Measurements from ENCODE around the gene MRTFB. TPM values are rescaled to one million over a fixed set of nuclear protein-coding genes. Genes with fewer than 3 reads are reported as not detected.

MRTFB gene
- total and polyA plus RNA-seq, 5 donors = 12.9 to 61.8 (median 44.8) TPM

- intact Hi-C loops (cut with DNase I) = loop anchor here in 1 of 4 donors (10.0 kb wide), 1 partner anchor 106 kb away; no protein-coding TSS in a partner anchor
- no peak overlapping the region for H3K4me3 ChIP-seq (ENCODE audit: low read length)
- no peaks in the 10 kb centered on the region for H3K9me3 ChIP-seq (ENCODE audit: control insufficient read depth, low read length)
- H3K4me1 ChIP-seq (ENCODE audit: control insufficient read depth, insufficient read depth, low read length) = peaks cover 6% of the 10 kb centered on the region
- no peak overlapping the region for H3K27ac ChIP-seq (ENCODE audit: low read length)
- peak in 1 of 3 donors; percentile 38 for DNase-seq
- 61% methylated on average over 26 of the region's 26 CpGs for WGBS
- no peak for ATAC-seq
- no peaks in the 10 kb centered on the region for H3K27me3 ChIP-seq (ENCODE audit: control insufficient read depth, insufficient read depth)
Measured at GRCh38 chr16:14309001-14309886, 238.1 kb downstream of the MRTFB start.

DNA sequence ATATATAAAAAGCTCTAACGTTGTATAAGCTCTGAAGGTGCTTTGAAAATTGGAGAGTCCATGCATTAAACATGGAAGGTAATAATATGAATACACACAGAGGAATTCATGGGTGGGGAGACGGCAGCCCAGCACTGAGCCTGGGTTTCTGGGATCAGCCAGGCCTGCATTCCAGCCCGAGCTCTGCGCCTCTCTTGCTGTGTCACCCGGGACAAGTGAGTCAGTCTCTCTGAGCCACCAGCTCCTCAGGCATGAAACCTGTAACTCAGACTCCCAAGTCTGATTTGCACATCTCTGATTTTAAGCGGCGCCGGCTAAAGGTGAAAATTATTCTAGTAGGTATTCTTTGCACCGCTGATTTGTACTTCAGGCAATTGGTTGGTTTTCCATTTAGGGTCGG lies 238.8 kb downstream of the MRTFB start:
- Histone ChIP-seq H3K4me1 (ENCODE audit: control insufficient read depth, insufficient read depth, low read length) (peaks cover 7% of the 10 kb centered on the region), H3K27me3 (ENCODE audit: control insufficient read depth, insufficient read depth) (no peaks in the 10 kb centered on the region), H3K27ac (ENCODE audit: low read length) (no peak overlapping the region), H3K9me3 (ENCODE audit: control insufficient read depth, low read length) (no peaks in the 10 kb centered on the region), H3K4me3 (ENCODE audit: low read length) (no peak overlapping the region)
- 87% methylated on average over 10 of the region's 10 CpGs for WGBS
- ATAC-seq (no peak), DNase-seq (peak in 1 of 3 donors; percentile 30)
- intact Hi-C loops (cut with DNase I) = loop anchor here in 1 of 4 donors (10.0 kb wide), 1 partner anchor 105 kb away; no protein-coding TSS in a partner anchor

- no peaks in the 10 kb centered on the region for H3K9me3 ChIP-seq (ENCODE audit: control insufficient read depth, low read length)
- H3K4me1 ChIP-seq (ENCODE audit: control insufficient read depth, insufficient read depth, low read length) = peaks cover 7% of the 10 kb centered on the region
- intact Hi-C loops (cut with DNase I) = no loop called here
- H3K27me3 ChIP-seq (ENCODE audit: control insufficient read depth, insufficient read depth) = no peaks in the 10 kb centered on the region
- no peak for ATAC-seq
- H3K4me3 ChIP-seq (ENCODE audit: low read length) = no peak overlapping the region
- 56% methylated on average over 10 of the region's 10 CpGs for WGBS
- DNase-seq = peak in 1 of 3 donors; percentile 65
- H3K27ac ChIP-seq (ENCODE audit: low read length) = no peak overlapping the region
Measured at GRCh38 chr16:14310519-14310991, 239.4 kb downstream of the MRTFB start.

DNA sequence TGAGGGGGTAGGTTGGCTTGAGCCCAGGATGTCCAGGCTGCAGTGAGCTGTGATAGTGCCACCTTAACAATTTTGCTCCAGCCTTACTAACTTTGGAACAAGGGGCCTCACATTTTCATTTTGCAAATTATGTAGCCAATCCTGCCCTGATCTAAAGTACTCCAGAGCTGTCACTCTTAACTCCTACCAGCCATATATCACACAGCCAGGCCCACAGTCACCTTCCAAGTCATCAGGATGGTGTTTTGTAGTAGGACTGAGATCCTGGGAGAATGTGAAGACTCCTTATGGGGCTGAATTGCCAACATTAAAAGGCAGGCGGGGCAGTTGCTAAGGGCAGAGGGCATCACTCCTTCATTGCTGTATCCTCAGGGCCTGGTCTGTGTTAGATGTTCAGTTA lies 243.0 kb downstream of the MRTFB start:
- no peaks in the 10 kb centered on the region for H3K27me3 ChIP-seq (ENCODE audit: control insufficient read depth, insufficient read depth)
- H3K27ac ChIP-seq (ENCODE audit: low read length) = no peak overlapping the region
- WGBS = 89% methylated on average over 1 of the region's 1 CpG
- H3K4me1 ChIP-seq (ENCODE audit: control insufficient read depth, insufficient read depth, low read length) = peaks cover 7% of the 10 kb centered on the region
- no peak for DNase-seq
- ATAC-seq = no peak
- intact Hi-C loops (cut with DNase I) = no loop called here
- H3K9me3 ChIP-seq (ENCODE audit: control insufficient read depth, low read length) = no peaks in the 10 kb centered on the region
- no peak overlapping the region for H3K4me3 ChIP-seq (ENCODE audit: low read length)

DNA sequence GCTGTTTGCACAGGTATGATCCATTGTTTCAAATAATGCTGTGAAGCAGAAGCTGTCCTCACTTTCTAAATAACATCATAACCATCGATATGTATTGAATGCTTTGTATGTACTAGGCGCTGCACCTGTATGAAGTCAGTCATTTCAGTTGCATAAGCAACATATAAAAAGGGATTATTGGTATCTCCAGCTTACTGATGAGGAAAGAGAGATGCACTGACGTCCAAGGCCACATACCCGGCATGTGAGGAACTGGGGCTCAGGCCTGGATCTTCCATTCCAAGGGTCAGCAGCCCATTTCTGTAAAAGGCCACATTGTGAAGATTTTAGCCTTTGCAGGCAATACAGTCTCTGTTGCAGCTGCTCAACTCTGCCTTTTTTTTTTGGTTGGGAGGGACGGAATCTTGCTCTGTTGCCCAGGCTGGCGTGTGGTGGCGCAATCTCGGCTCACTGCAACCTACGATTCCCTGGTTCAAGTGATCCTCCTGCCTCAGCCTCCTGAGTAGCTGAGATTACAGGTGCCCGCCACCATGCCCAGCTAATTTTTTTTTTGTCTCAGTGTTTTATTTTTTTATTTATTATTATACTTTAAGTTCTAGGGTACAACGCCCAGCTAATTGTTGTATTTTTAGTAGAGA lies 244.7 kb downstream of the MRTFB start:
- 84% methylated on average over 11 of the region's 11 CpGs for whole genome bisulfite sequencing
- Histone ChIP-seq H3K9me3 (ENCODE audit: control insufficient read depth, low read length) (no peaks in the 10 kb centered on the region), H3K4me1 (ENCODE audit: control insufficient read depth, insufficient read depth, low read length) (peaks cover 5% of the 10 kb centered on the region), H3K27me3 (ENCODE audit: control insufficient read depth, insufficient read depth) (no peaks in the 10 kb centered on the region), H3K4me3 (ENCODE audit: low read length) (no peak overlapping the region), H3K27ac (ENCODE audit: low read length) (no peak overlapping the region)
- intact Hi-C loops (cut with DNase I) = no loop called here
- ATAC-seq (no peak), DNase-seq (no peak)

Small RNA genes within 50 kb of the gene (microRNA-seq; reads per million reads assigned to microRNA genes)
- gene MIR193B = 60.5 to 95.5 reads per million in 2 donors
- gene MIR365A = 2.1 reads per million in 2 donors

Other genes starting within 250 kb of the MRTFB start
- 10 to 100 TPM in 2 of 4 donors, 1 to 10 TPM in 2; 9.2 to 14.4 (median 10.6) TPM for gene ERCC4, start 151.2 kb upstream of the MRTFB start, total RNA-seq
- gene ERCC4, start 151.2 kb upstream of the MRTFB start, polyA plus RNA-seq = 2.3 TPM

Measured in right cardiac atrium (tissue), 5 donors.